ENCODE data around the gene KATNAL1.

The KATNAL1 gene

DNA sequence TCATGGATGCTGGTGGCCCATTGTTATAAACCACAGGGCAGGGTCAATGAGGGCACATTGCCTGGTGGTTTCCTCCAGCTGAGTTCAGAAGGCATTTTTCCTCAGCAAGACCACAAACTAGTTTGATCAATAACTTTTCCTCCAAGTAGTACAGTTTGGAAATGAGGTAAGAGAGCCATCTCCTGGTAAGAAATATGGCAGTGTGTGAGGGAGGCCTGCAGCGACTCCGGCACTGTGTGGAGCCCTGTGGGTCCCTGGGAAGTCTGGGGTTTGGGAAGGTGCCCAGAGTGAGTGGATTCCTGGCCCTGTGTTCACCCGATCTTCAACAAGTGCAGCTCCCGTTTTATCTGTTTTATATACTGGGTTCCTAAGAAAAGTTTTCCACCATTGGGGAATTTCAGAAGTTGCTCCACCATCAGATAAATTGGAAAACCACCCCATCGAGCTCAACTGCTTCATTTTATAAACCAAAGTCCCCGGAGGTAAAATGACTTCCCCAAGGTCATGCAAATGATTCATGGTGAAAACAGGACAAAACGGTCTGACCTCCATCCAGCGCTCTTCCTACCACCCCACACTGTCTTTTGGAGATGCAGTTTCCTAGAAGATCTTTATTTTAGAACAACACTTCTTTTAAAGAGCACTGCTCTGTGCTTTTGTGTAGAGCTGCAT lies 148.4 kb downstream of the KATNAL1 start:
- DNase-seq = no peak

DNA sequence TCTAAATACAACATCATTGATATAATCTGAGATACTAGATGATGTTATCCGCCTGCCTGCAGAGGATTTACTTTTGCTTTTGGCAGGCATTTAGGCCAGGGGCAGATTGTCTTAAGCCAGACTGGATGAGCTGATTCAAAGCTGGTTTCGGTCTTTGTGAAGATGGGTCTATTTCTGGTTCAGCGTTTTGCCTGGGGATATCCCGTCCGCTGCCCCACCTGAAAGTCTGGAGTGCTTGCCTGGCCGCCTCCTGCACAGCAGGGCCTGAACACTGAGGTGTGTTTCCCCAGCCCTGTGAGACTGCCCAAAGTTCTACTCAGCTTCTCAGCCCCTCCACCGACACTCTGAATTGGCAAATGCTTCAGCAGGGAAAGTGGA lies 149.7 kb downstream of the KATNAL1 start:
- no peak for DNase-seq

DNA sequence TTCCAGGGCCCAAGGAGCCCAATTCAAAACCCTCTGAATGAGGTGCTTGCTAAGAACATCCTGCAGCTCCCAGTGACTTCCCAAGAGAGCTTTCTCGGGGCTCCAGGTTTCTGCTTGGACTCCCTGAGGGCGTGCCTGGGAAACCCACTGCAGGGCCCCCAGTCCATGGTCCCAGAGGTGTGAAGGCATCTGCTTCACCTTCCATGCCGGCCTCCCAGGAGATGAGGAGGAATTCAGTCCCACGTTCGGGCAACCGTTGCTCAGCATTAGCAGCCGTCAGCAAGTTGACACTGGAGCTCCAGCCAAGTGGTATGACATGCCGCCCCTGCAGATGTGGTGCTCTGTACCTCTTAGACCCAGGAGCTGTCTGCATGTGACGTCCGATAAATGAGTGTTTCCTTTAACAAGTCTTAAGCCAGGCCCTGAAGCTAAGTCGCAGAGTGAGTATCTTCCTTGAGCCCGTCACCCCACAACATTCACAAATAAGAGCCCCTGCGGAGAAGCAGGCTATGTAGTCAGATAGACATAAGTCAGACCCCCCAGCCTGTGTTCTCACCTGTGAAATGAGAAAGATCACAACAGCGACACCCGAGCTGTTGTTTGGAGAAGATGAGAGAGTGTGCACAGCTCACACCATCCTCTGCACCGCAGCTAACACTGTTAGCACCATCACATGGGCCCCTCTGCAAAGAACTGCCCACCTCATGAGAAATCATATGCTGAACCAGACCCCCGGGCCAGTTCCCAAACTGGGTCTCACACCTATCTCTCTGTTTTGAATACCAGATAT lies 150.3 kb downstream of the KATNAL1 start:
- DNase-seq = no peak

DNA sequence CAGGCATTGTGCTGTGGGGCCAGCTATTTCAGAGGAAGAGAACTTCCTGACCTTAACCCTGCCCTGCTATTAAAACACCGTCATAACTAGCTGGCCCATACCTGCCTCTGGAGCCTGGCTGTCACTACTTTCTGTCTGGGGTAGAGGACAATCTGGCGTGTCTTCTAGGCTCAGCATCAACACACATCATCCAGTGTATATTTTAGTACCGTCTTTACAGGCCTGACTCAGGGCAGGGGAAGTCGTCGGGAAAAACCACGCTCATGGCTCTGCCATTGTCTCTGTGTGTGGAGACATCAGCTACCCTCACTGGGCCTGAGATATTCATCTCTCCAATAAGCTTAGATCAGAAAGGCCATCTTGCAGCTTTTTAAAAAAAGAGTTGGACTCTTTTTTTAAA lies 151.1 kb downstream of the KATNAL1 start:
- no peak for DNase-seq

DNA sequence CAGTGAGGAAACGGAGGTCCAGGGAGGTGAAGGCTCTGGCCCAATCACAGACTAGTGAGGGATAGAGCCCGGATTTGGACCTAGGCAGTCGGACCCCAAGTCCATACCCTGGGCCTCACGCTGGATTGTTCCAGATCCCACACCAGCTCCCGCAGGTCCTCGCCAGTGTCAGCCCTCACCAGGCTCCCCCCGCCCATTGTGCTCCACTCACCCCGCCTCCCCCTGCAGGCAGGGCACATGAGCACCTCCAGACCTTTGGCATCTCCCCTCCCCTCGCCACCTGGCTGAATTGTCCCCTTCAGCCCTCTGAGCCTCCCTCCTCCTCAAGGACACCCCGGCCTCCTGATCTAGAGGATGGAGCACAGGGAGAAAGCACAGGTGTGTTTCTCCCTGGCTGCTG lies 152.4 kb downstream of the KATNAL1 start:
- no peak for DNase-seq

DNA sequence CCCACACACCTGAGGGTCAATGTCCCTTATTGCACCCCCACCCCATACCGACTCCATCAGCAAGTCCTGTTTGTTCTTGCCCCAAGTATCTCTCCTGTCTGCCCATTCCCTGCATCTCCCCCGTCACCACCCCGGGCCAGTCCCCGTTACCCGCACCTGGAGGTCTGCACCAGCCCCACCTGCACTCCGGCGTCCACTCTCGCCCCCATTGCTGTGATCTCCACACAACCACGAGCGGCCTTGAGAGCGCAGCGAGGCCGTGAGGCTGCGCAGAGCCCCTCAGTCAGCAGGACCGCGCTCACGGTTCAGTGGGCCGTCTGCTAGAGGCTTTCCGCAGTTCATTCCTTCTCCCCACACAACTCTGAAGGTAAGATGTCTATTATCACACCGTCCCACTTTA lies 152.8 kb downstream of the KATNAL1 start:
- no peak for DNase-seq

- no peak for DNase-seq
Measured at GRCh38 chr13:30153545-30154426, 153.6 kb downstream of the KATNAL1 start.
